DND-41 (cell line): ENCODE data around the gene VSNL1.

Experiments
- ATAC-seq: fragments of 200-7000 bp; cut with Tn5 transposase; 3 replicates; pipeline ENCODE4 v1.9.1; 2021; ENCODE audit warnings: low read depth; ENCODE audit not compliant: insufficient read depth
- DNase-seq: peaks from one replicate; pipeline ENCODE4 v3.0.0-alpha.2; 2020
- H2AFZ ChIP-seq: 2 replicates; pipeline ENCODE4 v1.6.0; 2012; ENCODE audit warnings: low read depth, low read length
- H3K27ac ChIP-seq: 2 replicates; pipeline ENCODE4 v1.5.1; 2012; ENCODE audit warnings: low read length, inconsistent platforms
- H3K27me3 ChIP-seq: fragments of 200-600 bp; sonication (generic); 2 replicates; pipeline ENCODE4 v1.6.0; 2012; ENCODE audit warnings: low read length, mild to moderate bottlenecking, inconsistent platforms; ENCODE audit not compliant: insufficient read depth, poor library complexity
- H3K36me3 ChIP-seq: 2 replicates; pipeline ENCODE4 v1.5.1; 2012; ENCODE audit warnings: low read length, inconsistent platforms; ENCODE audit not compliant: insufficient read depth
- H3K4me1 ChIP-seq: 2 replicates; pipeline ENCODE4 v1.5.1; 2012; ENCODE audit warnings: mild to moderate bottlenecking, low read length; ENCODE audit not compliant: insufficient read depth
- H3K4me2 ChIP-seq: 2 replicates; pipeline ENCODE4 v1.6.0; 2012; ENCODE audit warnings: mild to moderate bottlenecking, moderate library complexity, low read length, inconsistent platforms; ENCODE audit not compliant: insufficient read depth
- H3K4me3 ChIP-seq, 2 experiments: fragments of 200-600 bp in 1 of 2; shearing (Covaris generic) in 1 of 2; 2 replicates each; pipeline ENCODE4 v1.5.1; 2012 to 2016; ENCODE audit warnings: inconsistent platforms in 2 of 2, low read length in 2 of 2, mild to moderate bottlenecking in 2 of 2, low read depth in 1 of 2, moderate library complexity in 1 of 2
- H3K79me2 ChIP-seq: 2 replicates; pipeline ENCODE4 v1.6.0; 2012; ENCODE audit warnings: low read length, inconsistent platforms; ENCODE audit not compliant: insufficient read depth
- H3K9ac ChIP-seq: 2 replicates; pipeline ENCODE4 v1.6.0; 2012; ENCODE audit warnings: low read depth, mild to moderate bottlenecking, inconsistent platforms, low read length, moderate library complexity
- H3K9me3 ChIP-seq: 2 replicates; pipeline ENCODE4 v1.5.1; 2012; ENCODE audit warnings: low read length, moderate library complexity, mild to moderate bottlenecking, inconsistent platforms; ENCODE audit not compliant: insufficient read depth, severe bottlenecking
- H4K20me1 ChIP-seq: 2 replicates; pipeline ENCODE4 v1.6.0; 2012; ENCODE audit warnings: low read length; ENCODE audit not compliant: insufficient read depth
- EZH2 ChIP-seq: IDR thresholded peaks from 3 replicates; pipeline ENCODE4 v1.6.1; 2012; ENCODE audit warnings: borderline replicate concordance, low read depth, mild to moderate bottlenecking, moderate library complexity, low read length, inconsistent platforms; ENCODE audit not compliant: severe bottlenecking
- TF ChIP-seq, protein P1 (sequence below): IDR thresholded peaks from 2 replicates; pipeline ENCODE4 v1.5.1; 2012; ENCODE audit warnings: borderline replicate concordance, low read length, moderate library complexity, mild to moderate bottlenecking; ENCODE audit not compliant: poor library complexity, severe bottlenecking; ENCODE audit errors: extremely low read depth

The VSNL1 gene

DNA sequence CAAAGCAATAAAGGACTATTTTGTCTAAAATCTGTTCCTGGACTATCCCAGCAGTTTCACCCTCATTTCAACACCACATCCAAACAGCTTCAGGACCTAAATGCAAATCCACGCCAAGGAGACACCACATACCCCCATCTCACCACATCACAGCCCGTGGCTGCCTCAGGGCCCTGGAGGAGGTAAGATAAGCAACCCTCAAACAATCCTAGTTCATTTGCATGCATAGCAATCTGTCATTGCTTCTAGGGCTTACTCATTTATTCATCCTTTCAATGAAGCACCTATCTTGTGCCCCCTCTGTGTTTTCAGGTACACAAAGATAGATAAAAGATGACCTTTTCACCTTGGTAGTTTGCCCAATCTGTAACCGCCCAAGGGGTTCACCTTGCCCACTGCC is 86.5 kb downstream of the VSNL1 start:
- Histone ChIP-seq H3K4me1 (no peaks in the 10 kb centered on the region), H3K4me3 (no peak overlapping the region), H4K20me1 (no peaks in the 10 kb centered on the region), H3K79me2 (no peaks in the 10 kb centered on the region), H3K9ac (no peak overlapping the region), H2AFZ (no peak overlapping the region), H3K27me3 (no peaks in the 10 kb centered on the region), H3K27ac (no peak overlapping the region), H3K9me3 (peaks cover 11% of the 10 kb centered on the region), H3K36me3 (no peaks in the 10 kb centered on the region), H3K4me2 (no peak overlapping the region)
- no peak for TF ChIP-seq EZH2
- TF ChIP-seq, protein P1, sequence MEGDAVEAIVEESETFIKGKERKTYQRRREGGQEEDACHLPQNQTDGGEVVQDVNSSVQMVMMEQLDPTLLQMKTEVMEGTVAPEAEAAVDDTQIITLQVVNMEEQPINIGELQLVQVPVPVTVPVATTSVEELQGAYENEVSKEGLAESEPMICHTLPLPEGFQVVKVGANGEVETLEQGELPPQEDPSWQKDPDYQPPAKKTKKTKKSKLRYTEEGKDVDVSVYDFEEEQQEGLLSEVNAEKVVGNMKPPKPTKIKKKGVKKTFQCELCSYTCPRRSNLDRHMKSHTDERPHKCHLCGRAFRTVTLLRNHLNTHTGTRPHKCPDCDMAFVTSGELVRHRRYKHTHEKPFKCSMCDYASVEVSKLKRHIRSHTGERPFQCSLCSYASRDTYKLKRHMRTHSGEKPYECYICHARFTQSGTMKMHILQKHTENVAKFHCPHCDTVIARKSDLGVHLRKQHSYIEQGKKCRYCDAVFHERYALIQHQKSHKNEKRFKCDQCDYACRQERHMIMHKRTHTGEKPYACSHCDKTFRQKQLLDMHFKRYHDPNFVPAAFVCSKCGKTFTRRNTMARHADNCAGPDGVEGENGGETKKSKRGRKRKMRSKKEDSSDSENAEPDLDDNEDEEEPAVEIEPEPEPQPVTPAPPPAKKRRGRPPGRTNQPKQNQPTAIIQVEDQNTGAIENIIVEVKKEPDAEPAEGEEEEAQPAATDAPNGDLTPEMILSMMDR = no peak
- DNase-seq (no peak), ATAC-seq (no peak)

DNA sequence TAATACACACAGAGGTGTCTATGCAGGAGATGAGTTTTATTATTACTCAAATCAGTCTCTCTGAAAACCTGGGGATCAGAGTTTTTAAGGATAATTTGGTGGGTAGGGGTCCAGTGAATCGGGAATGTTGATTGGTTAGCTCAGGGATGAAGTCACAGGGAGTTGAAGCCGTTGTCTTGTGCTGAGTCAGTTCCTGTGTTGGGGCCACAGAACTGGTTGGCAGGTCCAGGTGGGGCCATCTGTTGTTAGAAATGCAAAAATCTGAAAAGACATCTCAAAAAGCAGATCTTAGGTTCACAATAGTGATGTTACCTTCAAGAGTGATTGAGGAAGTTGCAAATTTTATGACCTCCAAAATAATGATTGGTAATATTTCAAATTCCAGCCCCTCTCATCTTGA is 86.9 kb downstream of the VSNL1 start:
- peaks cover 11% of the 10 kb centered on the region for H3K9me3 ChIP-seq
- no peak for DNase-seq
- no peaks in the 10 kb centered on the region for H3K27me3 ChIP-seq
- no peak for ATAC-seq
- H2AFZ ChIP-seq = no peak overlapping the region
- H3K36me3 ChIP-seq = no peaks in the 10 kb centered on the region
- H3K4me1 ChIP-seq = no peaks in the 10 kb centered on the region
- no peak overlapping the region for H3K4me2 ChIP-seq
- no peaks in the 10 kb centered on the region for H3K79me2 ChIP-seq
- no peak overlapping the region for H3K4me3 ChIP-seq
- no peak overlapping the region for H3K9ac ChIP-seq
- no peaks in the 10 kb centered on the region for H4K20me1 ChIP-seq
- TF ChIP-seq, protein P1 = no peak
- H3K27ac ChIP-seq = no peak overlapping the region

DNA sequence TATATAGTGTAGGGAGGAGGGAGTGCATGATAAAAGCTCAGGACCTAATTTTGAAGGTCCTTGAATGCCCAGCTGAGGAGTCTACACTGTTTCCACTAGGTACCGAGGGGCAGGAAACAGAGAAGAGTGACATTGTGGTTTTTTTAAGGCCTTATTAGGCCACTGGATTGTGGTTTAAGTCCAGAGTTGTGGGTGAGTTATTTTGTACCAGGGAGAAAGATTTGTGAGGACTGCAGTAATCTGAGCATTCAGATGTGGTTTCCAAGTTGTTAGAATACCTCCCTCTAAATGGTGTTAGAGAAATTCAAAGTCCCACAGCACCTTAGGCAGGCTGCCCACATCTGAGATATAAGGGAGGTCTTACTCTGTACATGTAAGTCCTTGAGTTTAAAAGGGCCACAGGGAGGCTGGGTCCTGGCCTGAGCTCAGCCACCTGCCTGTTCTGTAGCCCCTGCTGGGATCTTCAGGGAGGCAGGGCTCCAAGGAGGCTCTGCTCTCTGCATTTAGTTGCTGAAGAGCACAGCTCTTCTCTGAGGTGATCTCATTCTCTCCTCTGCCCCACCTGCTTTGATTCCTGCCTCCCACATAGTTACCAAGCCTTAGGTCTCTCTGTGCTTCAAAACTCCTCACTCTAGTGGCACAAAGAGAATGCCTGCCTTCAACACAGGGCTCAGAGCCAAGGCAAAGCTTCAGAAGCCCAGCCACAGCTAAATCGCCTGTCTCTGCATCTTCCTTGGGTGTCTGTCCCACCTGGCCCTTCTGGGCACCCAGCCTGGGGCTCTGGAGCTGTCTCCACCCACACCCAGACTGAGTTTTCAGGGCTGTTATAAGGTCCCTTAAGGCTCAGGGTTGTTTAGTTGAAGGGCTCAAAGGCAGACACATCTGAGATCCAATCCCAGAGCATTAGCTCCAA is 88.1 kb downstream of the VSNL1 start:
- Histone ChIP-seq H3K36me3 (no peaks in the 10 kb centered on the region), H3K9me3 (peaks cover 11% of the 10 kb centered on the region), H3K4me1 (no peaks in the 10 kb centered on the region), H3K4me2 (no peak overlapping the region), H3K9ac (no peak overlapping the region), H3K4me3 (no peak overlapping the region), H4K20me1 (no peaks in the 10 kb centered on the region), H3K79me2 (no peaks in the 10 kb centered on the region), H3K27me3 (no peaks in the 10 kb centered on the region), H3K27ac (no peak overlapping the region), H2AFZ (no peak overlapping the region)
- TF ChIP-seq, protein P1 = no peak
- TF ChIP-seq EZH2 = no peak
- DNase-seq (no peak), ATAC-seq (no peak)
